ENCODE data around the gene LOXHD1.

LOXHD1 gene

GRCh38 chr18:46427216-46427995, 229.6 kb downstream of the LOXHD1 start:
- TF ChIP-seq, protein P1, sequence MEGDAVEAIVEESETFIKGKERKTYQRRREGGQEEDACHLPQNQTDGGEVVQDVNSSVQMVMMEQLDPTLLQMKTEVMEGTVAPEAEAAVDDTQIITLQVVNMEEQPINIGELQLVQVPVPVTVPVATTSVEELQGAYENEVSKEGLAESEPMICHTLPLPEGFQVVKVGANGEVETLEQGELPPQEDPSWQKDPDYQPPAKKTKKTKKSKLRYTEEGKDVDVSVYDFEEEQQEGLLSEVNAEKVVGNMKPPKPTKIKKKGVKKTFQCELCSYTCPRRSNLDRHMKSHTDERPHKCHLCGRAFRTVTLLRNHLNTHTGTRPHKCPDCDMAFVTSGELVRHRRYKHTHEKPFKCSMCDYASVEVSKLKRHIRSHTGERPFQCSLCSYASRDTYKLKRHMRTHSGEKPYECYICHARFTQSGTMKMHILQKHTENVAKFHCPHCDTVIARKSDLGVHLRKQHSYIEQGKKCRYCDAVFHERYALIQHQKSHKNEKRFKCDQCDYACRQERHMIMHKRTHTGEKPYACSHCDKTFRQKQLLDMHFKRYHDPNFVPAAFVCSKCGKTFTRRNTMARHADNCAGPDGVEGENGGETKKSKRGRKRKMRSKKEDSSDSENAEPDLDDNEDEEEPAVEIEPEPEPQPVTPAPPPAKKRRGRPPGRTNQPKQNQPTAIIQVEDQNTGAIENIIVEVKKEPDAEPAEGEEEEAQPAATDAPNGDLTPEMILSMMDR (IDR thresholded peaks at IDR 0.05; ENCODE audit: insufficient read depth, low read length): no peak
- TF ChIP-seq POLR2AphosphoS5 (IDR thresholded peaks at IDR 0.05; ENCODE audit: low read depth) (no peak), SPI1 (IDR thresholded peaks at IDR 0.05; ENCODE audit: borderline replicate concordance, low read depth) (no peak), GABPA (IDR thresholded peaks at IDR 0.05; ENCODE audit: low read depth) (no peak), REST (IDR thresholded peaks at IDR 0.05; ENCODE audit: insufficient replicate concordance, low read depth) (no peak)
- no peak for DNase-seq (ENCODE audit: low read depth in 1 of 2, low spot score in 1 of 2)
- Histone ChIP-seq H3K27me3 (ENCODE audit: insufficient read depth, poor library complexity, severe bottlenecking) (no peaks in the 10 kb centered on the region), H3K4me3 (replicated peaks; ENCODE audit: insufficient read depth, low read length) (no peak overlapping the region), H3K27ac (replicated peaks) (no peak overlapping the region)
